ENCODE results near the gene ESYT2. TPM values are rescaled to one million over a fixed set of nuclear protein-coding genes. Genes with fewer than 3 reads are reported as not detected.

ESYT2 gene
- total and polyA plus RNA-seq, 9 of the 15 experiments (the other 6 are each of a cell fraction or from before 2014, with no cell fraction given) = 5.8 to 86.9 (median 64.7) TPM

GRCh38 chr7:158867214-158867984 lies 38.1 kb upstream of the ESYT2 start:
- no peak overlapping the region for H2AFZ ChIP-seq (ENCODE audit: low read depth, low read length)
- no peaks in the 10 kb centered on the region for H3K27me3 ChIP-seq (ENCODE audit: control insufficient read depth in 2 of 2, insufficient read depth in 2 of 2, low read length in 2 of 2)
- peaks cover 2% of the 10 kb centered on the region; the same call in 1 of the 2 replicates for H3K9me3 ChIP-seq (replicated peaks; ENCODE audit: control insufficient read depth, insufficient read depth, low read depth, low read length)
- H4K20me1 ChIP-seq (replicated peaks; ENCODE audit: control insufficient read depth, insufficient read depth, low read length) = no peaks in the 10 kb centered on the region
- 93% methylated on average over 30 of the region's 30 CpGs for WGBS (ENCODE audit: insufficient coverage, low coverage, missing lambda C conversion rate)
- H3K4me1 ChIP-seq (replicated peaks in 1 of 2; ENCODE audit: control insufficient read depth in 2 of 2, insufficient read depth in 2 of 2, low read length in 2 of 2) = peaks cover 38 to 52% of the 10 kb centered on the region in 2 experiments
- H3K9me1 ChIP-seq (ENCODE audit: control insufficient read depth, insufficient read depth, low read length) = peaks cover 6% of the 10 kb centered on the region
- POLR2A ChIA-PET = interaction anchor here (0.5 to 1.4 kb wide), 7 partner anchors 12 to 171 kb away, joined by 3 to 5 read pairs (median 4); partner anchors contain the start of gene ESYT2
- no TSS peak for BruUV-seq (replicated peaks)
- H3K9ac ChIP-seq (ENCODE audit: insufficient read depth in 1 of 2, low read depth in 2 of 2, low read length in 2 of 2) = peak overlapping the region in 1 of 2 experiments; percentile 59; a peak in 2 of 4 replicates
- no peak overlapping the region for H3K4me3 ChIP-seq
- peaks cover 47% of the 10 kb centered on the region for H3K36me3 ChIP-seq (ENCODE audit: control insufficient read depth, insufficient read depth, low read length)
- H3K27ac ChIP-seq (ENCODE audit: extremely low read depth, low read depth, low read length) = peak overlapping the region; percentile 4; the same call in 1 of the 3 replicates
- in situ Hi-C loops (cut with MboI) (no loop called here), intact Hi-C loops (cut with micrococcal nuclease) (no loop called here)
- CTCF ChIA-PET (ENCODE audit: low intra/inter-chr PET ratio) = no interaction called here
- peaks cover 64% of the 10 kb centered on the region for H3K79me2 ChIP-seq (ENCODE audit: control insufficient read depth, insufficient read depth, low read length)
- no peak for ATAC-seq
- no peak for FAIRE-seq
- TF ChIP-seq WHSC1 (IDR thresholded peaks at IDR 0.05; ENCODE audit: low read length) = peak; percentile 93
- no peak for TF ChIP-seq HCFC1 (IDR thresholded peaks at IDR 0.05; ENCODE audit: low read depth, low read length)
- TF ChIP-seq MEIS2 (IDR thresholded peaks at IDR 0.05; ENCODE audit: partially characterized antibody) = no peak
- peak; percentile 40; the same call in 1 of the 2 replicates for TF ChIP-seq CBFA2T3 (IDR thresholded peaks at IDR 0.05)
- no peak for TF ChIP-seq CHD2 (IDR thresholded peaks at IDR 0.05; ENCODE audit: low read depth, low read length)
- no peak for TF ChIP-seq GABPB2 (CRISPR knock-in tag; conservative IDR thresholded peaks at IDR 0.05)
- no peak for TF ChIP-seq HMBOX1 (IDR thresholded peaks at IDR 0.05)
- no peak for TF ChIP-seq FOXA1 (IDR thresholded peaks at IDR 0.05; ENCODE audit: borderline replicate concordance)
- 0 out of 4 replicates have a peak, but pooled peaks of 1 of the 2 experiments have one; percentile 18 for TF ChIP-seq FOXK2 (conservative IDR thresholded peaks at IDR 0.05 in 1 of 2, IDR thresholded peaks at IDR 0.05 in 1 of 2; ENCODE audit: low read depth in 2 of 2)
- peak; percentile 25; the same call in 1 of the 2 replicates for TF ChIP-seq RBFOX2 (IDR thresholded peaks at IDR 0.05; ENCODE audit: low read depth, low read length)
- TF ChIP-seq RBBP5 (IDR thresholded peaks at IDR 0.05; ENCODE audit: borderline replicate concordance, insufficient read depth, low read length, poor library complexity, severe bottlenecking) = no peak
- no peak for TF ChIP-seq MTA1 (IDR thresholded peaks at IDR 0.05; ENCODE audit: borderline replicate concordance)
- peak; percentile 37; the same call in 1 of the 2 replicates for TF ChIP-seq POLR2G (IDR thresholded peaks at IDR 0.05; ENCODE audit: low read depth, low read length)
- peak; percentile 29; the same call in 1 of the 2 replicates for TF ChIP-seq HDGF (IDR thresholded peaks at IDR 0.05)
- no peak for TF ChIP-seq E2F5 (CRISPR knock-in tag; IDR thresholded peaks at IDR 0.05)
- TF ChIP-seq CREB1 (IDR thresholded peaks at IDR 0.05) = no peak
- TF ChIP-seq CREB1 (CRISPR knock-in tag; IDR thresholded peaks at IDR 0.05) = 0 out of 2 replicates have a peak, but pooled peaks have one; percentile 13
- TF ChIP-seq MBD1 (CRISPR knock-in tag; IDR thresholded peaks at IDR 0.05) = no peak
- 0 out of 2 replicates have a peak, but pooled peaks have one; percentile 19 for TF ChIP-seq ZBED1 (IDR thresholded peaks at IDR 0.05)
- no peak for DNase-seq (ENCODE audit: extremely low read depth in 1 of 4, low spot score in 3 of 4)
- H3K4me2 ChIP-seq (ENCODE audit: insufficient read depth, low read length) = no peak overlapping the region

Measured in K562 (cell line).